HG03159 (cell line): ENCODE data around the gene UBE4B.
"Not testable (repeated sequence)": the region's sequence is repeated elsewhere in the genome, so short reads cannot be mapped to it uniquely, and the experiment has no call there.

Source experiments
- ATAC-seq: cut with Tn5 transposase; IDR thresholded peaks from one replicate; pipeline ENCODE4 v1.9.1; 2021; ENCODE audit warnings: mild to moderate bottlenecking, moderate library complexity; ENCODE audit not compliant: unreplicated experiment

UBE4B gene

GRCh38 chr1:10170239-10170574, 137.4 kb downstream of the UBE4B start:
- ATAC-seq = no peak

GRCh38 chr1:10171105-10171767, 138.5 kb downstream of the UBE4B start:
- no peak for ATAC-seq

GRCh38 chr1:10171995-10172669, 139.4 kb downstream of the UBE4B start:
- ATAC-seq = no peak

DNA sequence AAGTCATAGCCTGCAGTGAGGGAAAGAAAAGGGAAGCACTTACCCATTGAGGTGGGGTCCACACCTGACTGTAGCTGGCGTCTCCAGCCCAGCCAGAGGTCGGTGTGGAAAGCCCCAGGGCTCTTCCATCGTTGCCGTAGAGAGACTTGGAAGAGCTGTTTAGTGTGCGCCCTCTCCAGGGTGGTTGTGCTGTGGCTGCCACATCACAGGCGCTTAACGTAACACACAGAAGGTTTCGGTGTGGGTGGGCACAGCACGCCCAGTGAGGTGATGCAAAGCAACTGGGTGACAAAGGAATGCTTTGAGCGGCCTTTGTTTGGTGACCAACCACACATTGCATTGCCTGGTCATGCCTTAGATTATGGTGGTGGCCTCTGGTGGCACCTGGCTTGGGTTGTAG, 140.8 kb downstream of the UBE4B start:
- no peak for ATAC-seq

DNA sequence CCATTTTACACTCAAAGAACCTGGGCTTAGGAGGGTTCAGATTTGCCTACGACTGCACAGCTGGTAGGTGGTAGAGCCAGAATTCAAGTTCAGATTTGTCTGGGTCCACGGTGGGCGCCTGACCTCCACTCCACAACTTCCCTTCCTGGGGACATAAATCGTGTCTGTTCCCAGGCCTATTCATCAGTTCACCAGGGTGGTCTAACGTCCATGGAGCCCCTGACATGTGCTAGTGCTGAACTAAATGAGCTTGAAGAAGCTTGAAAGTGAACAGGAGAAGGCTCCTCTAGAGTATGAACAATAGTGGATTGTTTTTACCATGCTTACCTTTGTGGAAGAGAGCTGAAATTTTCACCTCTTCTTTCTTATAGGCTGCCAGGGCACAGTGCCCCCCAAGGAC, 145.1 kb downstream of the UBE4B start:
- no peak for ATAC-seq

DNA sequence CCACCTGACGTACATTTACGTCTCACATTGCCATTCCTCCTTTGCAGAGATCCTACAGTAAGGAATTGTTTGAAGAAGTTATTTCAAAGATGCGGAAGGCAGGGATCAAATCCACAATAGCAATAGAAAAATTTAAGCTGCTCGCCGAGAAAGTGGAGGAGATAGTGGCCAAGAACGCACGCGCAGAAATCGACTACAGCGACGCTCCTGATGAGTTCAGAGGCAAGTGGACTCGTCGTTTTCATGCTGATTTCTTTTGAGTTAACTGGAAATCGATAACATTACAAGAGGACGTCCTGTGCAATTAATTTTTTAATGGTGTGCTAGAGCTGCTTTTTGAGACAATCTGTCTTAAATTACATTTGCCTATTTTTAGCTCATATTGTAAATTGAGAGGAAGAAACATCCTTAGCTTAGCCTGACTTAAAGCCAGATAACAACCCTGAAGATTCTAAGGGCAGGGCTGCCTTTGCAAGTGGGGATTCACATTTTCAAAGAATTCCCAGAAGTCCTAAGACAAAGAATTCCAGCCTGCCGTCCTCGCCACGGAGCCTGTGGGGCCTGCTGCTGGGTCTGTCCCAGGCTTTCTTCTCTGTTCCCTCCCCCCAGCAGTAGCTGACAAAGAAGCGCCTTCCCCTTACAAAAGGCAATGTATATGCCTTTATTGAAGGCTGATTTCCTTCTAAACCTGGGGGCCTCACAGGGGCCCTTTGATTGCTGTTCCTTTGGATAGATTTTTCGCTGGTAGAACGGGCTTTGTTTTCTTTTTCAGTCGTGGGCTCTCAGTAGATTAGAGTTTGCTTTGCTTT, 146.0 kb downstream of the UBE4B start:
- ATAC-seq = no peak

- no peak for ATAC-seq
Measured at GRCh38 chr1:10179406-10180091, 146.8 kb downstream of the UBE4B start.

DNA sequence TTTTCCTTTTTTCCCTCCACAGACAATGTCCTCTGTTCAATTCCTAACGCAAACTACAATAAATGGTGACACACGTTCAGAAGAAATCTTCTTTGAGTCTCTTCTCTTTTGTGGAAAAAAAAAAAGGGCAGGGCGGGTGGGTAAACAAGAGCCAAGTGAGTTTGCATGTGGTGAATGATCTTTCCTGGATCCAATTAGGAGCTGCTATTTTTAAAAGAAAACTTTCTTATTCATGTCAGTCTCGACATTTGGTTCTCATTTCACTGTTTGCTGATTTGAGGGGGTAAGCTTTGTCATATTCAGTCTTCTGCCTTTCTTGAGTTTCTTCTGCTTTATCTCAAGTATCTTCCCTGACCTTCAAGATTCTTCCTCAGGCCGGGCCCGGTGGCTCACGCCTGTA, 148.4 kb downstream of the UBE4B start:
- no peak for ATAC-seq

DNA sequence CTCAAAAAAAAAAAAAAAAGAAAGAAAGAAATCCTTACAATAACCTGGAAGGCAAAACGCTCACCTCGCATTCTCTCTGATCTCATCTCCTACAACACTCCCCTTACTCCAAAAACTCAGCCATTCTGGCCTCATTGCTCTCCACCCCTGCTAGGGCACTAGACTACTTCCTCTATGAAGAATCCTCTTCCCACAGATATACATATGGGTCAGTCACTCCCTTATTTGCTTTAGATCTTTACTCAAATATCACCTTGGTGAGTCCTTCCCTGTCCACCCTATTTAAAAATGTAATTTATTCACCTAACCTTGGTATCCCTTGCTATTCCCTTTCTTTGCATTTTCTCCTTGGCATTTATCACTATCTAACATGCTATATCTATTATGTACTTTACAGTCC, 153.0 kb downstream of the UBE4B start:
- no peak for ATAC-seq

DNA sequence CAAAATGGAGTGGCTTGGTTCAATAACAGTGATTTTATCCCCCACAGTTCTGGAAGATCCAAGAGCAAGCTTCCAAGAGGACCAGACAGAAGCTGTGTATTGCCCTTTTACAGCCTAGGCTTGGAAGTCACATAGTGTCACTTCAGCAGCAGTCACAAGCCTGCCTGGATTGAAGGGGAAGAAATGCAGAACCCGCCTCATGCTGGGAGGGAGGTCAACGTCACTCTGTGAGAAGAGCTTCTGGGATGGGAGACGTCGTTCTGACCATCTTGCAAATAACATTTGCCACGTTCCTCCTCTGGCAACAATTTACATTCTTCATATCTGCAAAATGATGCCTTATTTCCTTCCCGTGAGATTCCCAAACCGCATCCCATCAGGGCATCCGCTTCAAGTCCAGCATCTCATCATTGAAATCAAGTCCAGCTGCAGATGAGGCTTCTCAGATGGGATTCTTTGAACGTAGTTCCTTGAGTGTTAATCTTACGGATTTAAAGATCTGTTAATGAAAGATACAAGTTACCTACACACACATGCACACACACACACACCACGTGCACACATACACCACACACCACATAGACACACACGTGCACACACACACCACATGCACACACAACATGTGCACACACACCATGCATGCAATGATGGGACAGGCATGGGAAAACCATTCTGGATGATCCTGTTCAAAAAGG, 153.7 kb downstream of the UBE4B start:
- no peak for ATAC-seq

DNA sequence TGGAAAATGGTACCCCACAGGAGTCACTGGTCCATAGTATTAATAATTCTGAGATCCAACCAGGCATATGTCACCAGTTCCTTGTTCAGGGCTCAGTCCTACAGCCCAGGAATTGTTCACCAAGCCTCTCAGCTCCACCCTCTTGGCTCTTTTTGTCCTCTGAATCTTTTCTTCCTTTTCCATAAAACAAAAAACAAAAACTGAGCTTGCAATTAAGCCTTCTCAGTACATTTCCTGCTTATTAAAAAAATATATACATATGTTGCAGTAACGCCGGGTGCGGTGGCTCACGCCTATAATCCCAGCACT, 154.2 kb downstream of the UBE4B start:
- ATAC-seq = no peak

DNA sequence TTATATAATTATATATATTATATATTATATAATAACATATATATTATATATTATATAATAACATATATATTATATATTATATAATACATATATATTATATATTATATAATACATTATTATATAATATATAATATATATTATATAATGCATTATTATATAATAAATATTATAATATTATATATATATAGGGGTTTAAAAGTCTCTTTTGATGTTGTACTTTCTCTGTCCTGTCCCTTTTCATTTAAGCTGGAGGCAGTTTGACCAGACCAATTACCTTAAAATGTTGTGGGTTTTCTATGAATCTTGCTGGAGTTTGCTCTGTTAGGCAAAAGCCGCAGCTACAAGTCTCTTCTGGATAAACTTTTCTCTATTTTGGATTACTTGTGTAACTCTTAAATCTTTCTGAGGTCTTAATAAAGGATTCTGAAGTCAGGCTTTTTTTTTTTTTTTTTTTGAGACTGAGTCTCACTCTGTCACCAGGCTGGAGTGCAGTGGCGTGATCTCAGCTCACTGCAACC, 155.4 kb downstream of the UBE4B start:
- ATAC-seq = no peak

DNA sequence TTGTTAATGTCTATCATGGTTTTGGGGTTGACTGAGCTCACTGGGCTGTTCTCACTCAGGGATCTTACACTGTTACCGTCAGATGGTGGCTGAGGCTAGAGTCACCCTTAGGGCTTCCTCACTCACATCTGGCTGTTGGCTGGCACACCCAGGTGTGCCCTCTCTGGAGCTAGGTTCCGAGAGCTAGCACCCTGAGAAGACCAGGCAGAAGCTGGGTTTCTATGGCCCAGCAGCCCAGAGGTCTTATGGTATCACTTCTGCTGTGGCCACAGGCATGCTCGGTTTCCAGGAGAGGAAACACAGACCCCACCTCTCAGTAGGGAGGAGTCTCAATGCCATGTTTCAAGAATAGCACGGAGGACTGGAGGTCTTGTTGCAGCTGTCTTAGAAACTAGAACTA, 156.9 kb downstream of the UBE4B start:
- ATAC-seq = no peak

GRCh38 chr1:10192263-10192662, 159.5 kb downstream of the UBE4B start:
- no peak for ATAC-seq

- ATAC-seq = no peak
Measured at GRCh38 chr1:10193288-10193687, 160.5 kb downstream of the UBE4B start.

DNA sequence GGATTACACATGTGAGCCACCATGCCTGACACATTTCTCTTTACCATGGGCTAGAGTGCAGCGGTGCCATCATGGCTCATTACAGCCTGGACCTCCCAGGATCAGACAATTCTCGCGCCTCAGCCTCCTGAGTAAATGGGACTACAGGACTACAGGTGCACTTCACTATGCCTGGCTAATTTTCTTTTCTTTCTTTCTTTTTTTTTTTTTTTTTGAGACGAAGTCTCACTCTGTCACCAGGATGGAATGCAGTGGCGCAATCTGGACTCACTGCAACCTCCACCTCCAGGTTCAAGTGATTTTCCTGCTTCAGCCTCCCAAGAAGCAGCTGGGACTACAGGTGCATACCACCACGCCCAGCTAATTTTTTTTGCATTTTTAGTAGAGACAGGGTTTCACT, 162.8 kb downstream of the UBE4B start:
- ATAC-seq = no peak

DNA sequence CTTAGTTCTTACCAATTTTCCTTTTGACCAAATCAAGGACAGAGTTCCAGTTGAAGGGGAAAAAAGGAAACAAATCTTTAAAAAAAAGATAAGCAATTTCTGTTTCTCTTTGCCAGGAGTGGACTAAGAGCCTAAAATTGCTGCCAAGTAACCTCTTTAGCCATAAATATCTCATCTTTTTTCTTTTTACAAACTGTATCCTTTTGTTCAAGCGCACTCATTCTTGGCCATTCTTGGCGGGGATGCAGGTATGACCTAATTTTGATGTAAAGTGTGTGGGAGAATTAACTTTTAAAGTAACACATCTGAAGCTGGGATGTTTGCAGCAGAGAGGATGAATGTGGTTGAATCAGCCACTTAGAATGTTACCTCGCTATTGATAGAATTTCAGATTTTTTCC, 164.2 kb downstream of the UBE4B start:
- ATAC-seq = no peak

GRCh38 chr1:10200620-10201019, 167.9 kb downstream of the UBE4B start:
- no peak for ATAC-seq

- no peak for ATAC-seq
Measured at GRCh38 chr1:10204003-10204642, 171.4 kb downstream of the UBE4B start.

GRCh38 chr1:10205206-10205605, 172.4 kb downstream of the UBE4B start:
- not testable (repeated sequence) for ATAC-seq
